Neural progenitor cell (in vitro differentiated cells): ENCODE measurements around the gene TLE4. TPM values are rescaled to one million over a fixed set of nuclear protein-coding genes. Genes with fewer than 3 reads are reported as not detected.

Source experiments
- DNase-seq: peaks from one replicate; pipeline ENCODE4 v3.0.0-alpha.2; 2016; ENCODE audit warnings: low spot score
- H2AFZ ChIP-seq: fragments of 200-600 bp; sonication (generic); replicated peaks from 2 replicates; pipeline ENCODE4 v1.6.1; 2016; ENCODE audit warnings: antibody characterized with exemption
- H3F3A ChIP-seq: fragments of 200-600 bp; sonication (generic); 2 replicates; pipeline ENCODE4 v1.6.1; 2016; ENCODE audit warnings: antibody characterized with exemption, low read depth
- H3K27ac ChIP-seq: fragments of 200-600 bp; sonication (generic); 2 replicates; pipeline ENCODE4 v1.5.1; 2016; ENCODE audit warnings: mild to moderate bottlenecking
- H3K27me3 ChIP-seq: fragments of 200-600 bp; sonication (generic); 2 replicates; pipeline ENCODE4 v1.6.1; 2016; ENCODE audit warnings: mild to moderate bottlenecking, moderate library complexity
- H3K36me3 ChIP-seq: fragments of 200-600 bp; sonication (generic); 2 replicates; pipeline ENCODE4 v1.5.1; 2016
- H3K4me1 ChIP-seq: fragments of 200-600 bp; sonication (generic); 2 replicates; pipeline ENCODE4 v1.6.1; 2016; ENCODE audit warnings: mixed run types
- H3K4me2 ChIP-seq: fragments of 200-600 bp; sonication (generic); 2 replicates; pipeline ENCODE4 v1.6.1; 2016
- H3K4me3 ChIP-seq: fragments of 200-600 bp; sonication (generic); 2 replicates; pipeline ENCODE4 v1.5.1; 2016
- H3K79me2 ChIP-seq: fragments of 200-600 bp; sonication (generic); 2 replicates; pipeline ENCODE4 v1.6.1; 2016; ENCODE audit warnings: low read depth
- H3K9ac ChIP-seq: fragments of 200-600 bp; sonication (generic); 2 replicates; pipeline ENCODE4 v1.6.1; 2016
- H3K9me3 ChIP-seq: fragments of 200-600 bp; sonication (generic); 2 replicates; pipeline ENCODE4 v1.5.1; 2016; ENCODE audit warnings: low read depth
- H4K20me1 ChIP-seq: fragments of 200-600 bp; sonication (generic); 2 replicates; pipeline ENCODE4 v1.6.1; 2016; ENCODE audit warnings: low read depth
- H3K27ac Mint-ChIP-seq: 3 replicates; pipeline ENCODE4 v1.8.0; 2021; ENCODE audit warnings: mixed read lengths
- H3K27me3 Mint-ChIP-seq: 2 replicates; pipeline ENCODE4 v1.8.0; 2022; ENCODE audit warnings: low read depth, mild to moderate bottlenecking, inconsistent platforms, moderate library complexity, mixed read lengths; ENCODE audit not compliant: insufficient read depth
- H3K36me3 Mint-ChIP-seq: 3 replicates; pipeline ENCODE4 v1.8.0; 2021; ENCODE audit warnings: mixed read lengths
- H3K4me1 Mint-ChIP-seq: 3 replicates; pipeline ENCODE4 v1.8.0; 2021; ENCODE audit warnings: mixed read lengths
- H3K4me3 Mint-ChIP-seq: 3 replicates; pipeline ENCODE4 v1.8.0; 2021; ENCODE audit warnings: mild to moderate bottlenecking, moderate library complexity, mixed read lengths
- H3K9me3 Mint-ChIP-seq: 3 replicates; pipeline ENCODE4 v1.8.0; 2020; ENCODE audit warnings: mixed read lengths
- EZH2 ChIP-seq: fragments of 200-600 bp; sonication (generic); IDR thresholded peaks from 2 replicates; pipeline ENCODE4 v1.6.1; 2017; ENCODE audit warnings: antibody characterized with exemption, mild to moderate bottlenecking, moderate library complexity
- EZH2phosphoT487 ChIP-seq: fragments of 200-600 bp; sonication (generic); IDR thresholded peaks from 2 replicates; pipeline ENCODE4 v1.6.1; 2017; ENCODE audit warnings: antibody characterized with exemption
- total RNA-seq: library from RNA; depleted of rRNA; stranded (reverse); fragments of >200 nt; gene quantifications from 2 replicates; pipeline ENCODE4 v1.2.3, GENCODE V29; 2015; ENCODE audit warnings: low replicate concordance
- TF ChIP-seq, protein P1 (sequence below): fragments of 200-600 bp; sonication (generic); IDR thresholded peaks from 2 replicates; pipeline ENCODE4 v1.5.1; 2017; ENCODE audit warnings: antibody characterized with exemption, mild to moderate bottlenecking

TLE4 gene
- total RNA-seq, 1 donor from 2014 or later = 265 TPM

DNA sequence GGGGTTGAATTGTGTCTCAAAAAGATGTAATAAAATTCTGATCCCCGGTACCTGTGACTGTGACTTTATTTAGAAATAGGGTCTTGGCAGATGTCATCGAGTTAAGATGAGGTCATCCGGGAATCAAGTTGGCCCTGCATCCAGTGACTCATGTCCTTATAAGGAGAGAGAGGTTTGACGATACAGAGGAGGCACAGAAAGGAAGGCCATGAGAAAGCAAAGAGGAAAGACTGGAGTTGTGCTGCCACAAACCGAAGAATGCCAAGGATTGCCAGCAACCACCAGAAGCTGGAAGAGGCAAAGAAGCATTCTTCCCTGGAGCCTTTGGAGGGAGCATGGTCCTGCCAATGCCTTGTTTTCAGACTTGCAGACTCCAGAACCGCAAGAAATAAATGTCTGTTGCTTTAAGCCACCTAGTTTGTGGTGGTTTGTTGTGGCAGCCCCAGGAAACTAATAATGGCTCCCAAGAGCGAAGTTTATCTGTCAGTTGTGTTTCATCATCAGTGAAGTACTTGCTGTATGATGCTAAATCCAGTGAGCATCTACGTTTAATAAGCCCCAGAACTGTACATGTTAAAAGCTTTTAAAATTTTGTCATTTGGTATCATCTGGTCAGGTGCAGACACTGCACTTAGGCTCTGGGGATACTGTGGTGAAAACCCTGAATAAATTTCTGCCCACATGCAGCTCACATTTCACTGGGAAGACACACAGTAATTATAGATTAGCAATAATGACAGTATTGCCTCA is 114.8 kb downstream of the TLE4 start:
- H3K4me1 Mint-ChIP-seq = peaks cover 56% of the 10 kb centered on the region
- no peaks in the 10 kb centered on the region for H3K36me3 ChIP-seq
- H3K27me3 Mint-ChIP-seq = peaks cover 2% of the 10 kb centered on the region
- no peaks in the 10 kb centered on the region for H3K27me3 ChIP-seq
- H2AFZ ChIP-seq = no peak overlapping the region
- H3F3A ChIP-seq = peaks cover 21% of the 10 kb centered on the region
- H4K20me1 ChIP-seq = peaks cover 98% of the 10 kb centered on the region
- no peak for DNase-seq
- H3K4me3 ChIP-seq = no peak overlapping the region
- no peak overlapping the region for H3K4me3 Mint-ChIP-seq
- H3K4me2 ChIP-seq = no peak overlapping the region
- H3K9me3 ChIP-seq = no peaks in the 10 kb centered on the region
- H3K9ac ChIP-seq = no peak overlapping the region
- TF ChIP-seq EZH2phosphoT487 (no peak), EZH2 (no peak)
- H3K9me3 Mint-ChIP-seq = peaks cover 2% of the 10 kb centered on the region
- peaks cover 49% of the 10 kb centered on the region for H3K4me1 ChIP-seq
- peaks cover 48% of the 10 kb centered on the region for H3K36me3 Mint-ChIP-seq
- H3K27ac ChIP-seq = no peak overlapping the region
- peak overlapping the region; percentile 18 for H3K27ac Mint-ChIP-seq
- H3K79me2 ChIP-seq = peaks cover 98% of the 10 kb centered on the region

DNA sequence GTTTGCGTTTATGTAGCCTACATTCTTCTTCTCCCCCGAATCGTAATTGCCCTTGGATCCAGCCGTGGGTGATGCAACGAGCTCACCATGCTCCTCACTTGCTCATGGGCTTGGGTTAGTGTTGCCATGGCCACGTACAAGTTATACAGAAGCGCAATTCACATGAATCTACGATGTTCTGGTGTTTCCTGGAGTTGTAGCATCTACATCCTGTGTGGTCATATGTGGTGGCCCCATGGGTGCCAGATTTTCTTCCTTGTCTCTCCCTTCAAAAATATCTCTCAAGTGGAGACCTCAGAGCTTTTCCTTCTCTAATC is 115.3 kb downstream of the TLE4 start:
- TF ChIP-seq EZH2 (no peak), EZH2phosphoT487 (no peak)
- TF ChIP-seq, protein P1, sequence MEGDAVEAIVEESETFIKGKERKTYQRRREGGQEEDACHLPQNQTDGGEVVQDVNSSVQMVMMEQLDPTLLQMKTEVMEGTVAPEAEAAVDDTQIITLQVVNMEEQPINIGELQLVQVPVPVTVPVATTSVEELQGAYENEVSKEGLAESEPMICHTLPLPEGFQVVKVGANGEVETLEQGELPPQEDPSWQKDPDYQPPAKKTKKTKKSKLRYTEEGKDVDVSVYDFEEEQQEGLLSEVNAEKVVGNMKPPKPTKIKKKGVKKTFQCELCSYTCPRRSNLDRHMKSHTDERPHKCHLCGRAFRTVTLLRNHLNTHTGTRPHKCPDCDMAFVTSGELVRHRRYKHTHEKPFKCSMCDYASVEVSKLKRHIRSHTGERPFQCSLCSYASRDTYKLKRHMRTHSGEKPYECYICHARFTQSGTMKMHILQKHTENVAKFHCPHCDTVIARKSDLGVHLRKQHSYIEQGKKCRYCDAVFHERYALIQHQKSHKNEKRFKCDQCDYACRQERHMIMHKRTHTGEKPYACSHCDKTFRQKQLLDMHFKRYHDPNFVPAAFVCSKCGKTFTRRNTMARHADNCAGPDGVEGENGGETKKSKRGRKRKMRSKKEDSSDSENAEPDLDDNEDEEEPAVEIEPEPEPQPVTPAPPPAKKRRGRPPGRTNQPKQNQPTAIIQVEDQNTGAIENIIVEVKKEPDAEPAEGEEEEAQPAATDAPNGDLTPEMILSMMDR = no peak

DNA sequence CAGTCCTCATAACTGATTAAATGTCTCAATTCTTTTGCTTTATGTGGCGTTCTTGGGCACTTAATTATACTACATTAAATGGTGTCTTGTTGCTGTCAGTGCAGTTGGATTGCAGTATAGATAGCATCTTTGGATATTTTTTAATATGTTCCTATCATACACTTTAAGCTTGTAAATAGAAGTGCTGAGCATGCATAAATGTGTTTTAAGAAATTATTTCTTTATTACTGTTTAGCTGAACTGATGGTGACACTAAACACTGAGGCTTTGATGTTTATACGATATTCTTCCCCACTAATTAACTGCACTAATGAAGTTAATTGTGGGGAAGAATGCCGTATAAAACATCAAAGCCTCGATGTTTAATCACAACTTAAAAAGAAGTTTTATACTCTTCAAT is 116.6 kb downstream of the TLE4 start:
- Mint-ChIP-seq H3K27ac (no peak overlapping the region), H3K27me3 (peaks cover 2% of the 10 kb centered on the region), H3K36me3 (peaks cover 42% of the 10 kb centered on the region), H3K4me3 (no peak overlapping the region), H3K4me1 (peaks cover 57% of the 10 kb centered on the region), H3K9me3 (peaks cover 2% of the 10 kb centered on the region)
- Histone ChIP-seq H3K27ac (no peak overlapping the region), H3K9ac (no peak overlapping the region), H2AFZ (no peak overlapping the region), H3K79me2 (peaks cover 98% of the 10 kb centered on the region), H4K20me1 (peaks cover 98% of the 10 kb centered on the region), H3K9me3 (no peaks in the 10 kb centered on the region), H3K4me1 (peaks cover 58% of the 10 kb centered on the region), H3K36me3 (no peaks in the 10 kb centered on the region), H3F3A (peaks cover 39% of the 10 kb centered on the region), H3K27me3 (no peaks in the 10 kb centered on the region), H3K4me3 (no peak overlapping the region), H3K4me2 (no peak overlapping the region)
- no peak for DNase-seq
- no peak for TF ChIP-seq EZH2
- TF ChIP-seq, protein P1 = no peak
- TF ChIP-seq EZH2phosphoT487 = no peak

More for the DNA sequence above, 115.3 kb downstream of the TLE4 start:
- Mint-ChIP-seq H3K27me3 (peaks cover 2% of the 10 kb centered on the region), H3K27ac (no peak overlapping the region), H3K36me3 (peaks cover 49% of the 10 kb centered on the region), H3K4me3 (no peak overlapping the region), H3K9me3 (peaks cover 2% of the 10 kb centered on the region), H3K4me1 (peaks cover 56% of the 10 kb centered on the region)
- H3K36me3 ChIP-seq = no peaks in the 10 kb centered on the region
- no peak overlapping the region for H3K4me2 ChIP-seq
- H3K4me3 ChIP-seq = no peak overlapping the region
- peaks cover 98% of the 10 kb centered on the region for H4K20me1 ChIP-seq
- no peaks in the 10 kb centered on the region for H3K9me3 ChIP-seq
- peaks cover 98% of the 10 kb centered on the region for H3K79me2 ChIP-seq
- no peaks in the 10 kb centered on the region for H3K27me3 ChIP-seq
- no peak overlapping the region for H2AFZ ChIP-seq
- H3F3A ChIP-seq = peaks cover 27% of the 10 kb centered on the region
- peaks cover 50% of the 10 kb centered on the region for H3K4me1 ChIP-seq
- H3K27ac ChIP-seq = no peak overlapping the region
- DNase-seq = no peak
- H3K9ac ChIP-seq = no peak overlapping the region

DNA sequence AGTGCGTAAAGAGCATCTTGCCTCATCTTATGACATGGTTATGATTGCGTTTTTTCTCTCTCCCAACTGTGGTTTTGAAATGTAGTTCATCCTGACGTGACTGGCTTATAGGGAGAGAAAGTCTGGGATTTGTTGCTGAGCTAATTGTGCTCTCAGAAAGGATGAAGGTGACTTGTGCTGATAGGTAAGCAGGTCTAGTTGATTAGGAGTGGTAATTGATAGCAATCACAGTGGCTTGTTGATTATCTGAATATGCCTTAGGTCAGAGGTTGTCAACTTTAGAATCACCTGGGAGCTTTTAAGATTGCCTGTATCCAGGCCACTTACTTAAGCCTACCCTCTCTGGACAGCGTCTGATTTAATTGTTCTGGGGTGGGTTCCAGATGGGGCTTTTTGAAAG is 117.8 kb downstream of the TLE4 start:
- peaks cover 2% of the 10 kb centered on the region for H3K27me3 Mint-ChIP-seq
- peaks cover 98% of the 10 kb centered on the region for H4K20me1 ChIP-seq
- no peak overlapping the region for H3K4me2 ChIP-seq
- no peak overlapping the region for H3K9ac ChIP-seq
- no peak overlapping the region for H3K4me3 ChIP-seq
- peaks cover 64% of the 10 kb centered on the region for H3K4me1 Mint-ChIP-seq
- no peaks in the 10 kb centered on the region for H3K36me3 ChIP-seq
- peaks cover 37% of the 10 kb centered on the region for H3K36me3 Mint-ChIP-seq
- no peaks in the 10 kb centered on the region for H3K9me3 ChIP-seq
- DNase-seq = no peak
- no peak overlapping the region for H3K4me3 Mint-ChIP-seq
- H3K27ac Mint-ChIP-seq = no peak overlapping the region
- H3K79me2 ChIP-seq = peaks cover 98% of the 10 kb centered on the region
- peaks cover 2% of the 10 kb centered on the region for H3K9me3 Mint-ChIP-seq
- no peak overlapping the region for H3K27ac ChIP-seq
- TF ChIP-seq, protein P1 = no peak
- no peaks in the 10 kb centered on the region for H3K27me3 ChIP-seq
- H3K4me1 ChIP-seq = peaks cover 62% of the 10 kb centered on the region
- H3F3A ChIP-seq = peaks cover 52% of the 10 kb centered on the region
- no peak overlapping the region for H2AFZ ChIP-seq
